ENCODE measurements around the gene C1D. TPM values are rescaled to one million over a fixed set of nuclear protein-coding genes. Genes with fewer than 3 reads are reported as not detected.

C1D gene
- total and polyA plus RNA-seq, 2 of the 4 experiments (the other 2 are of a cell fraction), result 2.7 to 14.3 TPM

- CTCF ChIA-PET, result no interaction called here
- H2BK20ac ChIP-seq (ENCODE audit: low read depth, low read length), result no peak overlapping the region
- POLR2A ChIA-PET (ENCODE audit: unreplicated experiment), result no interaction called here
- H3K4ac ChIP-seq (ENCODE audit: low read depth, low read length), result no peak overlapping the region
- no peak overlapping the region for H3K9ac ChIP-seq (ENCODE audit: low read depth, low read length)
- no peaks in the 10 kb centered on the region for H3K36me3 ChIP-seq (ENCODE audit: control insufficient read depth, insufficient read depth, low read length)
- H4K5ac ChIP-seq (ENCODE audit: low read depth, low read length), result no peak overlapping the region
- no peaks in the 10 kb centered on the region; the same call in 1 of the 2 replicates for H3K4me1 ChIP-seq (ENCODE audit: control insufficient read depth, insufficient read depth, low read length)
- H3K27me3 ChIP-seq (ENCODE audit: control insufficient read depth, insufficient read depth, low read length), result peaks cover 20% of the 10 kb centered on the region
- TF ChIP-seq MXI1 (IDR thresholded peaks at IDR 0.05; ENCODE audit: borderline replicate concordance, low read depth, low read length) (no peak), CEBPB (IDR thresholded peaks at IDR 0.05; ENCODE audit: low read depth, low read length) (no peak), FOS (IDR thresholded peaks at IDR 0.05; ENCODE audit: low read depth, low read length) (no peak), NFE2L2 (IDR thresholded peaks at IDR 0.05; ENCODE audit: low read depth, low read length) (no peak), ELK1 (IDR thresholded peaks at IDR 0.05; ENCODE audit: borderline replicate concordance, low read depth, low read length) (no peak), SMC3 (IDR thresholded peaks at IDR 0.05; ENCODE audit: low read depth, low read length) (no peak), CTCF (conservative IDR thresholded peaks at IDR 0.05; ENCODE audit: low read depth, low read length) (no peak), RFX5 (IDR thresholded peaks at IDR 0.05; ENCODE audit: low read depth, low read length) (no peak), USF2 (IDR thresholded peaks at IDR 0.05; ENCODE audit: low read depth, low read length) (no peak), RAD21 (IDR thresholded peaks at IDR 0.05; ENCODE audit: low read length) (no peak), CHD1 (IDR thresholded peaks at IDR 0.05; ENCODE audit: low read depth, low read length) (no peak), RCOR1 (IDR thresholded peaks at IDR 0.05; ENCODE audit: insufficient replicate concordance, low read length) (no peak), MAFK (IDR thresholded peaks at IDR 0.05; ENCODE audit: low read depth, low read length) (no peak), POLR2A (IDR thresholded peaks at IDR 0.05; ENCODE audit: low read depth, low read length) (no peak), BHLHE40 (IDR thresholded peaks at IDR 0.05; ENCODE audit: low read depth, low read length) (no peak), MAZ (IDR thresholded peaks at IDR 0.05; ENCODE audit: borderline replicate concordance, low read depth, low read length) (no peak)
- H3K79me1 ChIP-seq (ENCODE audit: low read depth in 1 of 2, low read length in 2 of 2), result no peaks in the 10 kb centered on the region
- H3K9me1 ChIP-seq (ENCODE audit: insufficient read depth, low read length), result no peaks in the 10 kb centered on the region
- no peak overlapping the region for H2AK5ac ChIP-seq (ENCODE audit: low read depth, low read length)
- no peak overlapping the region for H3K27ac ChIP-seq (ENCODE audit: insufficient read depth, low read length)
- no peak overlapping the region for H3K18ac ChIP-seq (ENCODE audit: low read depth, low read length)
- no peaks in the 10 kb centered on the region for H4K20me1 ChIP-seq (ENCODE audit: insufficient read depth, low read length)
- H3K9me3 ChIP-seq (ENCODE audit: control insufficient read depth, insufficient read depth, low read length), result no peaks in the 10 kb centered on the region
- H2AFZ ChIP-seq (replicated peaks; ENCODE audit: low read length, poor library complexity), result no peak overlapping the region
- dilution Hi-C loops (cut with HindIII; ENCODE audit: low sequenced_read_pairs, unreplicated experiment), result no loop called here
- no peak overlapping the region for H2BK15ac ChIP-seq (ENCODE audit: low read depth, low read length)
- no peak overlapping the region for H3K23ac ChIP-seq (ENCODE audit: low read depth, low read length)
- H2BK120ac ChIP-seq (ENCODE audit: low read depth, low read length), result no peak overlapping the region
- DNase-seq, result no peak
- ATAC-seq (ENCODE audit: low read depth), result no peak
- H4K8ac ChIP-seq (ENCODE audit: low read depth in 2 of 2, low read length in 2 of 2), result no peak overlapping the region
- no peak overlapping the region for H2AK9ac ChIP-seq (replicated peaks; ENCODE audit: low read depth, low read length, poor library complexity)
- in situ Hi-C loops (cut with MboI; ENCODE audit: low sequenced_read_pairs), result no loop called here
- no peak overlapping the region for H3K14ac ChIP-seq (replicated peaks; ENCODE audit: low read depth, low read length)
- WGBS, 2 experiments (ENCODE audit: extremely low coverage in 2 of 2, insufficient read length in 1 of 2), result no CpG with 5 or more reads among the region's 4 CpGs
- no peak overlapping the region for H3K56ac ChIP-seq (ENCODE audit: extremely low read depth, insufficient read depth, low read length)
- H2BK5ac ChIP-seq (ENCODE audit: low read depth, low read length, poor library complexity, severe bottlenecking), result no peak overlapping the region
- intact Hi-C loops (cut with micrococcal nuclease), result no loop called here
- no TSS peak for BruUV-seq (replicated peaks)
- H3K4me2 ChIP-seq (ENCODE audit: low read depth, low read length), result no peak overlapping the region
- H4K91ac ChIP-seq (ENCODE audit: insufficient read depth, low read depth, low read length), result no peak overlapping the region
- no peak overlapping the region for H3K4me3 ChIP-seq (ENCODE audit: insufficient read depth, low read depth, low read length)
Measured at GRCh38 chr2:68086166-68086565, 23.4 kb upstream of the C1D start.
